D721Med (cell line): ENCODE measurements around the gene DDIT4.

Source experiments
- DNase-seq: peaks from one replicate; pipeline ENCODE4 v3.0.0; 2011; ENCODE audit warnings: low spot score; ENCODE audit not compliant: insufficient read length
- FAIRE-seq: peaks from 2 replicates; lab custom pipeline; 2011; peaks lifted over from hg19 to GRCh38; lab: Jason Lieb, UNC
- TF ChIP-seq, protein P1 (sequence below): IDR thresholded peaks from 2 replicates; pipeline ENCODE4 v1.5.1; 2012; ENCODE audit warnings: mild to moderate bottlenecking, control low read depth; ENCODE audit not compliant: insufficient read depth; ENCODE audit errors: missing control alignments

Gene DDIT4

GRCh38 chr10:72251635-72252034 lies 22.1 kb upstream of the DDIT4 start:
- FAIRE-seq (no peak), DNase-seq (no peak)
- TF ChIP-seq, protein P1, sequence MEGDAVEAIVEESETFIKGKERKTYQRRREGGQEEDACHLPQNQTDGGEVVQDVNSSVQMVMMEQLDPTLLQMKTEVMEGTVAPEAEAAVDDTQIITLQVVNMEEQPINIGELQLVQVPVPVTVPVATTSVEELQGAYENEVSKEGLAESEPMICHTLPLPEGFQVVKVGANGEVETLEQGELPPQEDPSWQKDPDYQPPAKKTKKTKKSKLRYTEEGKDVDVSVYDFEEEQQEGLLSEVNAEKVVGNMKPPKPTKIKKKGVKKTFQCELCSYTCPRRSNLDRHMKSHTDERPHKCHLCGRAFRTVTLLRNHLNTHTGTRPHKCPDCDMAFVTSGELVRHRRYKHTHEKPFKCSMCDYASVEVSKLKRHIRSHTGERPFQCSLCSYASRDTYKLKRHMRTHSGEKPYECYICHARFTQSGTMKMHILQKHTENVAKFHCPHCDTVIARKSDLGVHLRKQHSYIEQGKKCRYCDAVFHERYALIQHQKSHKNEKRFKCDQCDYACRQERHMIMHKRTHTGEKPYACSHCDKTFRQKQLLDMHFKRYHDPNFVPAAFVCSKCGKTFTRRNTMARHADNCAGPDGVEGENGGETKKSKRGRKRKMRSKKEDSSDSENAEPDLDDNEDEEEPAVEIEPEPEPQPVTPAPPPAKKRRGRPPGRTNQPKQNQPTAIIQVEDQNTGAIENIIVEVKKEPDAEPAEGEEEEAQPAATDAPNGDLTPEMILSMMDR, result no peak

- FAIRE-seq, result no peak
These were observed 20.8 kb upstream of the DDIT4 start for GRCh38 chr10:72252972-72253371.

DNA sequence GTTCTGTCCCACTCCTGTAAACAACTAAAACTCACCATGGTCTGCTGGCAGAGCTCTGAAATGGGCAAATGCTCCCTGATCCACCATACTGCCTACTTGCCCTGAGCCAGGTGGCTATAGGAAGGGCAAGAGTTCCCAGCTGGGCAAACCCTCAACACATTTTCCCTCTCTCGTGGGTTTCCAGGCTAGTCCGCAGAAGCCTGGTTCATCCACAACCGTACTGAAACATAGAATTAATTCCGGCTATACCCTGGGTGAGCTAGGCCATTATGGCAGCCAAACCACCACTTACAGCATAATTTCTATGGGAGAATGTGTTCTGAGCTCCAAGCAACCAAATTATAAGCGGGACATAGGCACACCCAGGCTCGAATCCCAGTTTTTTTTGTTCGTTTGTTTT lies 20.1 kb upstream of the DDIT4 start:
- FAIRE-seq, result no peak
- DNase-seq, result no peak
- TF ChIP-seq, protein P1, result no peak

More at GRCh38 chr10:72252972-72253371, 20.8 kb upstream of the DDIT4 start:
- no peak for DNase-seq
- TF ChIP-seq, protein P1, result no peak

DNA sequence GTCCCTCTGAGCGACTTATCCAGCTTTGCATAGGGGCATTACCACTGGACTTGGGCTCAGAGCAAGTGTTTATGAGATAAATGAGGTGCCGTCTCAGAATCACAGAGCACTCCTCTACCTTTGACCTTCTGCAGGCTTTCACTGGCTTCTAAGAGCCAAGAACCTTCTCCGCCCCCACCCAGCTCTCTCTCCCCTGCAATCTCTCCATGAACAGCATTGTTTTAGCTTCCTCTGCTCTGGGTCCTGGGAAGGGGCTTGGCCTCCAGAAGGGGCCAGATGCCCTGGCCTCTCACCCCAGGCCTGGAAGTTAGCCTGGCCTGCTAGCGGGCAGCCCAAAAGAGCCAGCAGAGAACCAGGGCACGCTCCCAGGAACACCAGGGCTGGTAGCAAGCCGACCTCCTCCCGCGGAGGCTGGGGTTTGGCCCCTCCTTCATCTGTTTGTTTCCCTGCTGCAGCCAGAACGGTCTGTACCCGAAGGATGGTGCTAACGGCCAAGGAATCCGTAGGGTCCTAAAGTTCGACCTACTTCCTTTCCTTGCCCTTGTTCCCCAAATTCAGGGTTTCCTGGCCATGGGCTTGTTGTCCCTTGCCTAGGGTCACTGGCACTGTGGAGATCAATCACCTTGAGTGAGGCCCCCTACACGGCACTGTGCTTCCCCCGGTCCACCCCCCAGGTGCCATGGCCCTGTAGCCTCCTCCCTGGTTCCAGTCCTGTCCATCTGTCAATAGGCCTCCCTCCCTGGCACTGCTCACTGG lies 18.7 kb upstream of the DDIT4 start:
- FAIRE-seq, result no peak
- no peak for DNase-seq
- TF ChIP-seq, protein P1, result no peak

GRCh38 chr10:72255977-72256729 lies 17.6 kb upstream of the DDIT4 start:
- TF ChIP-seq, protein P1, result no peak
- FAIRE-seq (no peak), DNase-seq (no peak)

DNA sequence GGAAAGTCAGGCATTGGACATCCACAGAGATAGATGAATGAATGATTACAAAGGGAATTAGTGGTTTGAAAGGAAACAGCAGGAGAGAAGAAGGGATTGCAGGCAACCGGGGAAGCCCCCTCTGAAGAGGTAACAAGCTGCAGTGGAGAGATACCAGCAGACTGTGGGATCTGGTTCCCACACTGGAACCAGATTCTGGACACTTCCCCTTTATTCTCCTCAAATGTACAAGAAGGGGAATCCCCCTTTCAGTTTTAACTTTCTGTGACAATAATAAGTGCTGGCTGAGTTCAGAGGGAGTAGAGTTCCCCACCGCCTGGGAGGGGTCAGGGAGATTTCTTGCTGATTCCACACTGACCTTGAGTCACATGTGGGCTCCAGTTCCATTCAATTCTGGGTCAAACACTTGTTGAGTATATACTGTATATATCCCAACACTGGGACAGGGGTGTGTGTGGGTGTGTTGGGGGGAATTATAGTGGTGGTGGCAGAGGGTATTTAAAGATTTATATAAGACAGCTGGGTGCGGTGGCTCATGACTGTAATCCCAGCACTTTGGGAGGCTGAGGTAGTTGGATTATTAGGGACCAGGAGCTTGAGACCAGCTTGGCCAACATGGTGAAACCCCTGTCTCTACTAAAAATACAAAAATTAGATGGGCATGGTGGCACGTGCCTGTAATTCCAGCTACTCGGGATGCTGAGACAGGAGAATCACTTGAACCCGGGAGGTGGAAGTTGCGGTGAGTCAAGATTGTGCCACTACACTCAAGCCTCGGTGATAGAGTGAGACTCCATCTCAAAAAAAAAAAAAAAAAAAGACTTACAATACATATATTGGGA lies 16.5 kb upstream of the DDIT4 start:
- FAIRE-seq, result no peak
- no peak for DNase-seq
- TF ChIP-seq, protein P1, result no peak
